SKM-1 treated with dmso at 0.1 percent for 144 hours (cell line): ENCODE measurements around the gene MAP3K14.
"Not testable (repeated sequence)": the region's sequence is repeated elsewhere in the genome, so short reads cannot be mapped to it uniquely, and the experiment has no call there.

Experiments
- DNase-seq: peaks from one replicate; lab custom pipeline; 2025; ENCODE audit not compliant: unreplicated experiment; lab: John Stamatoyannopoulos, UW

The MAP3K14 gene

GRCh38 chr17:45302220-45302619 lies 14.6 kb downstream of the MAP3K14 start:
- not testable (repeated sequence) for DNase-seq

DNA sequence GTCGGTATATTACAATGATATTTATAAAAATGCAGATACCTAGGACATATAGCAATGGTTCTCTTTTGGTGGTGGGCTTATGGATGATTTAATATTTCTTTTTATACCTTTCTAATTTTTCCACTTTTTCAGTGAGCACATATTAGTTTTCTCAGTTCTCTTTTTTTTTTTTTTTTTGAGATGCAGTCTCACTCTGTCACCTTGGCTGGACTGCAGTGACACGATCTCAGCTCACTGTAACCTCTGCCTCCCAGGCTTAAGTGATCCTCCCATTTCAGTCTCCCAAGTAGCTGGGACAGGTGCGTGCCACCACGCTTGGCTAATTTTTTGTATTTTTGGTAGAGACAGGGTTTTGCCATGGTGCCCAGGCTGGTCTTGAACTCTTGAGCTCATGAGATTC lies 15.1 kb downstream of the MAP3K14 start:
- DNase-seq = no peak

- DNase-seq = no peak
Measured at GRCh38 chr17:45300060-45300751, 16.6 kb downstream of the MAP3K14 start.

DNA sequence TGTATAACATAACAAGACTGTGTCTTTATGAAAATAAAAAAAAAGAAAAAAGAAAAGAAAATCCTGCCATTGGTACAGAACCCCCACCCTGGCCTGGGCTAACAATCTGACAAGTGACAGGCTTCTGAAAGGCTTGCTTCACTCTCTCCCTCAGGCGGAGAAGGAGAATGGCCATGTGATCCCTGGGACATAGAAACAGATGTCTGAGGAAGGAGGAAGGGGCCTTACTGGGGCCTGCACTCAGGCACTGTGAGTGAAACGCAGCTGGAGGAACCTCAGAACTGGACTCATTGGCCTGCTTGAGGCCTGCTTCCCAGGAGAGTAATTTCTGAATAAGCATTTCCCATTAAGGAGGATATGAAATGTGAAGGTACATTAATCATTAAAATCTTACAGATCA lies 17.5 kb downstream of the MAP3K14 start:
- DNase-seq = no peak

- DNase-seq = no peak
Measured at GRCh38 chr17:45298546-45299285, 18.1 kb downstream of the MAP3K14 start.

- DNase-seq = no peak
Measured at GRCh38 chr17:45296833-45297124, 20.0 kb downstream of the MAP3K14 start.

DNA sequence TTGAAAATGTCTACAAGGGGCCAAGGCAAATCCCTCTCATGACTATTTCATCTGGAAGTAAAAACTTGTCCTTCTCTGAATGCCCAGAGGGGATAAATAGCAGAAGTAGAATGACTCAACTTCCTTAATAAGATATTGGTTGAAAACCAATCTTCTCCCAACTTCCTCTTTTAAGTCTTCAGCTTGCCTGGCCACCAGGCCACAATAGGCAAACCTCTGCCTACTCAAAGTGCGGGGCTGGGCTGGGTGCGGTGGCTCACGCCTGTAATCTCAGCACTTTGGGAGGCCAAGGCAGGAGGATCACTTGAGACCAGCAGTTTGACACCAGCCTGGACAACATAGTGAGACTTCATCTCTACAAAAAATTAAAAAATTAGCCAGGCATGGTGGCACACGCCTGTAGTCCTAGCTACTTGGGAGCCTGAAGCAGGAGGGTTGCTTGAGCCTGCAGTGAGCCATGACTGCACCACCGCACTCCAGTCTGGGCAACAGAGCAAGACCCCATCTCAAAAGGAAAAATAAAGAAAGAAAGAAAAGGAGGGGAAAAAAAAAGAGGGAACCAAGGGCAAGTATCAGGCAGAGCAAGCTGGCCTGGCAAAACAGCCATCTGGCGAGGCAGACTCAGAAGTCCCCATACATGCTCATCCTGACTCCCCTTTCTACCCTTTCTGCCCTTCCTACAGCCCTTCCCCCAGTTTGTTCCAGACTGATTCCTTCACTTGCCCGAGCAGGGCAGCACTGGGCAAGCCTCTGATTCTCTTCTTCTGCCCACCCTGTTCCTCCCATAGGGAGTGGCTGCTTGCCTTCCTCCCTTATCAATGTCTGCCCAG lies 20.6 kb downstream of the MAP3K14 start:
- DNase-seq = peak; percentile 98

DNA sequence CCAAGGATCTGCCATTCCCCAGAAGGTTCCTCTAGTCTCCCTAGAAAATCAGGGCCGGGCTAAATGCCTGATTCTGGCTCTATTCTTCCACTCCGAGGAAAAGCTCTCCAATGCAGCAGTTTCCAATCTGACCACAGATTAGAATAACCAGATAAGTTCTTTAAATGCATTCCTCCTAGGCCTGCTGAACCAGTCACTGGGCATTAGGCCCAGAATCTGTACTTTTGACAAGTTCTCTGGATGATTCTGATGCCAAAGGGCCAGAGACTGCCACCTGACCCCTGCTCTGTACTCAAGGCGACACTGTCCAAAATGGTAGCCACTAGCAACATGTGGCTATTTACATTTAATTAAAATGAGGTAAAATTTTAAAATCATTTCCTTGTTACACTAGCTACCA lies 22.3 kb downstream of the MAP3K14 start:
- DNase-seq = no peak

- no peak for DNase-seq
Measured at GRCh38 chr17:45293413-45294211, 23.2 kb downstream of the MAP3K14 start.

GRCh38 chr17:45292696-45293412 lies 24.0 kb downstream of the MAP3K14 start:
- DNase-seq = no peak

GRCh38 chr17:45291171-45291805 lies 25.5 kb downstream of the MAP3K14 start:
- DNase-seq = peak; percentile 9

DNA sequence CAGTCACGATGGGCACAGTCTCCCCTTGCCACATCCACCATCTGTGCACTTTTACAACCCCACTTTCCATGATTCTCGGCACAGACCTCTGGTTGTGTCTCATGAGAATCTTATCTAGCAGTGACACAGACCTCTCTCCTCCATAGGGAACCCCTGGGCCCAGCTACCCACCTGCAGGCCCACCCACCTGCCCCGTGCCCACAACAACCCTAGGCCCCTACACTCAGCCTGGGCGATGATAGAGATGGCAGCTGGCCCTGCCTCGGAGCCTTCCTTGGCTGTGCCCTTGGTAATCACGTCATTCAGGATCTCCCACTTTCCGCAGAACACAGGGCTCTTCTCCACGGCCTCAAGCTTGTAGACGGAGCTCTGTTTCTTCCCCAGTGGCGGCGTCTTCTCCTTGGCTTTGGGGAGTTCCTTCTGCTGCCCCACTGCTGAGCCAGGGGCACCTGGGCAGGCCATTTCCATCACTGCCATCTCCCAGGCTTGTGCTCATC lies 26.5 kb downstream of the MAP3K14 start:
- DNase-seq = no peak

GRCh38 chr17:45289301-45290268 lies 27.2 kb downstream of the MAP3K14 start:
- DNase-seq = no peak

DNA sequence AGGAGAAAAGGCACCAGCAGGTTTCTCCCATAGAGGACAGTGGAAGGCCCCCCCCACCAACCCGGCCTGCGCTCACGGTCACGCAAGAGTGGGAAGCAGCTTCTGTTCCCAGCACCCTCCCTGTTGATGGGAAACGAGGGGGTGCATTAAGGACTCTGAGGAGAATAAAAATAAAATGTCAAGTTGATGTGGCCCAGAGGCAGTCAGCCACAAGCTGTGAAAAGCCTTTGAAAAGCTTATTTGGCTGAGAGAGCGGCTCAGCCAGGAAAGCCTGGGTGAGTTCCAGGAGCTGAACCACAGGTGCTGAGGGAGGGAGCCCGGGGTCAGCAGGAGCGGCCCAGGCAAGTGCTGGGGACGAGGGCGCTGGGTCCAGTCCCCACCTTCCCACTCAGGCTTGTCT lies 28.0 kb downstream of the MAP3K14 start:
- DNase-seq = no peak

GRCh38 chr17:45287526-45288500 lies 29.0 kb downstream of the MAP3K14 start:
- DNase-seq = no peak

DNA sequence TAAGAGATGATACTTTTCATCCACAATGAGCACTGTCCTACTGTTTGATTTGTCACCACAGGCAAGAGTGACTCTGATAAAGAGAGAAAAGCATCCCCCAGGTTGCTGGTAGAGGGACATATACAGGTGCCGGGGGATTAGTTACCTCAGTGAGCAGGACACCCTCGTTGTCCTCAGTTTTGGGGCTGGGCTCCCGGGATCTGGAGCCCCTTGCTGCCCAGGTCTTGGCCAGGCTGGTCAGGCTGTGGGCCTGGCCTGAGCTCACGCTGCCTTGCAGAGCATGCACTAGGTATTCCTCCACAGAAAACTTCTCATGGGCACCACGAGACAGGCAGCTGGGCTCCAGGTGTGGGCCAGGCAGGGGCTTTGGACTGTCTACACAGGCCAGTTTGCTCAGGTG lies 30.5 kb downstream of the MAP3K14 start:
- DNase-seq = no peak
